OCI-LY3 (cell line): ENCODE results near the gene PCBD2.
"Not testable (repeated sequence)": the region's sequence is repeated elsewhere in the genome, so short reads cannot be mapped to it uniquely, and the experiment has no call there.

Source experiments
- H2AFZ ChIP-seq: fragments of 200-600, 300-600 bp; shearing (Covaris generic); 2 replicates; pipeline ENCODE4 v1.6.0; 2014; ENCODE audit warnings: antibody characterized with exemption, low read depth, low read length
- H3K27ac ChIP-seq: fragments of 200-600, 300-600 bp; sonication (generic); 2 replicates; pipeline ENCODE4 v1.5.1; 2014; ENCODE audit warnings: mild to moderate bottlenecking, low read length, moderate library complexity, mixed read lengths
- H3K27me3 ChIP-seq: fragments of 200-600, 300-600 bp; sonication (generic); 2 replicates; pipeline ENCODE4 v1.6.1; 2014; ENCODE audit warnings: low read depth, low read length, mixed read lengths
- H3K36me3 ChIP-seq: fragments of 200-600, 300-600 bp; sonication (generic); replicated peaks from 2 replicates; pipeline ENCODE3; 2014; ENCODE audit warnings: low read depth, low read length, mixed read lengths
- H3K4me1 ChIP-seq: fragments of 300-600, 200-600 bp; sonication (generic); 2 replicates; pipeline ENCODE4 v1.6.1; 2014; ENCODE audit warnings: low read length, mixed read lengths
- H3K4me2 ChIP-seq: fragments of 200-600, 300-600 bp; sonication (generic); 2 replicates; pipeline ENCODE4 v1.6.1; 2014; ENCODE audit warnings: low read length, mixed read lengths
- H3K4me3 ChIP-seq: fragments of 300-600, 200-600 bp; sonication (generic); 2 replicates; pipeline ENCODE4 v1.5.1; 2014; ENCODE audit warnings: antibody characterized with exemption, mild to moderate bottlenecking, low read length, moderate library complexity
- H3K79me2 ChIP-seq: fragments of 300-600, 200-600 bp; shearing (Covaris generic); 2 replicates; pipeline ENCODE4 v1.6.1; 2014; ENCODE audit warnings: mild to moderate bottlenecking, low read length, mixed read lengths
- H3K9ac ChIP-seq: fragments of 300-600, 200-600 bp; shearing (Covaris generic); 2 replicates; pipeline ENCODE4 v1.6.0; 2014; ENCODE audit warnings: mild to moderate bottlenecking, low read length, moderate library complexity
- H3K9me3 ChIP-seq: fragments of 200-600, 300-600 bp; shearing (Covaris generic); 2 replicates; pipeline ENCODE4 v1.6.1; 2014; ENCODE audit warnings: low read length, mixed read lengths; ENCODE audit not compliant: insufficient read depth
- H4K20me1 ChIP-seq: fragments of 200-600, 300-600 bp; sonication (generic); 2 replicates; pipeline ENCODE4 v1.6.1; 2016; ENCODE audit warnings: low read length, mixed read lengths; ENCODE audit not compliant: insufficient read depth
- EZH2phosphoT487 ChIP-seq: fragments of 200-600 bp; shearing (Covaris generic); IDR thresholded peaks from 2 replicates; pipeline ENCODE4 v1.6.1; 2018; ENCODE audit warnings: antibody characterized with exemption, mixed run types, low read depth
- TF ChIP-seq, protein P1 (sequence below): fragments of 200-600, 300-600 bp; sonication (generic); IDR thresholded peaks from 2 replicates; pipeline ENCODE4 v1.5.1; 2014; ENCODE audit warnings: antibody characterized with exemption, low read length, low read depth

Gene PCBD2

DNA sequence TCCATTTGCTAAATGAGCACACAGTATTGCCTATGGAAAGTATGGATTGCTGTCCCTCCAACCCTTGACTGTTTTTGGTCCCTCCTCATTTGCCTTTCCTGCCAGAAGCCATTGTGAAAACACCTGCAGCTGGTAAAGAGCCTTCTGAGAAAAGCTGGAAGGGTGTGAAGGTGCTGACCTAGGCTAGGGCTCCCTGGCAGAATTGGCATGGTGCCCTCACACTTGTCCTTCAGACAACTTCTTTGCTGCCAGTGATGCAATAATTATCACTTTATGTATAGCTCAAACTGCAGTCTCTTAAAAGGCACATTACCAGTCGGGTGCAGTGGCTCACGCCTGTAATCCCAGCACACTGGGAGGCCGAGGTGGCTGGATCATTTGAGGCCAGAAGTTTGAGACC, 26.5 kb upstream of the PCBD2 start:
- Histone ChIP-seq H3K4me3 (no peak overlapping the region), H3K79me2 (peaks cover 57% of the 10 kb centered on the region), H3K9me3 (no peaks in the 10 kb centered on the region), H4K20me1 (no peaks in the 10 kb centered on the region), H3K9ac (no peak overlapping the region), H2AFZ (no peak overlapping the region), H3K27me3 (no peaks in the 10 kb centered on the region), H3K36me3 (peaks cover 3% of the 10 kb centered on the region), H3K27ac (no peak overlapping the region), H3K4me1 (peaks cover 4% of the 10 kb centered on the region), H3K4me2 (no peak overlapping the region)
- TF ChIP-seq, protein P1, sequence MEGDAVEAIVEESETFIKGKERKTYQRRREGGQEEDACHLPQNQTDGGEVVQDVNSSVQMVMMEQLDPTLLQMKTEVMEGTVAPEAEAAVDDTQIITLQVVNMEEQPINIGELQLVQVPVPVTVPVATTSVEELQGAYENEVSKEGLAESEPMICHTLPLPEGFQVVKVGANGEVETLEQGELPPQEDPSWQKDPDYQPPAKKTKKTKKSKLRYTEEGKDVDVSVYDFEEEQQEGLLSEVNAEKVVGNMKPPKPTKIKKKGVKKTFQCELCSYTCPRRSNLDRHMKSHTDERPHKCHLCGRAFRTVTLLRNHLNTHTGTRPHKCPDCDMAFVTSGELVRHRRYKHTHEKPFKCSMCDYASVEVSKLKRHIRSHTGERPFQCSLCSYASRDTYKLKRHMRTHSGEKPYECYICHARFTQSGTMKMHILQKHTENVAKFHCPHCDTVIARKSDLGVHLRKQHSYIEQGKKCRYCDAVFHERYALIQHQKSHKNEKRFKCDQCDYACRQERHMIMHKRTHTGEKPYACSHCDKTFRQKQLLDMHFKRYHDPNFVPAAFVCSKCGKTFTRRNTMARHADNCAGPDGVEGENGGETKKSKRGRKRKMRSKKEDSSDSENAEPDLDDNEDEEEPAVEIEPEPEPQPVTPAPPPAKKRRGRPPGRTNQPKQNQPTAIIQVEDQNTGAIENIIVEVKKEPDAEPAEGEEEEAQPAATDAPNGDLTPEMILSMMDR: no peak
- no peak for TF ChIP-seq EZH2phosphoT487

DNA sequence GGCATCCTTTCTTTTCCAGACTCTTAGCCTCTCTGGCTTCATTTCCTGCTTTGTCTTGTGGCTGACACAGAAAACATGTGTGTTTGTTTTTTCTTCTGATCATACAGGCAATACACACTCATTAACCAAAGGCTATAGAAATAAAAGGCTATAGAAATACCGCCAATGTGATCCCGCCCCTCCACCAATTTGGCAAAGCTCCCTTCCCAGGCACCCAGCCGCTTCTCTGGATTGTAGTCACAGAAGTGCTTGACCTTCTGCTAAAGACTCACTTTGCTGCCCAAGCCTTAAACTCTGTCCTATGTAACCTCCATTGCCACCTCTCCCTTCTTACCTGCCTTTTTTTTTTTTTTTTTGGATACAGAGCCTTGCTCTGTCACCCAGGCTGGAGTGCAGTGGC, 25.5 kb upstream of the PCBD2 start:
- Histone ChIP-seq H3K27me3 (no peaks in the 10 kb centered on the region), H3K9me3 (no peaks in the 10 kb centered on the region), H3K4me3 (no peak overlapping the region), H3K36me3 (peaks cover 3% of the 10 kb centered on the region), H3K4me2 (no peak overlapping the region), H2AFZ (no peak overlapping the region), H3K4me1 (no peaks in the 10 kb centered on the region), H3K79me2 (peaks cover 54% of the 10 kb centered on the region), H3K27ac (no peak overlapping the region), H4K20me1 (no peaks in the 10 kb centered on the region), H3K9ac (no peak overlapping the region)
- TF ChIP-seq, protein P1: no peak
- no peak for TF ChIP-seq EZH2phosphoT487

DNA sequence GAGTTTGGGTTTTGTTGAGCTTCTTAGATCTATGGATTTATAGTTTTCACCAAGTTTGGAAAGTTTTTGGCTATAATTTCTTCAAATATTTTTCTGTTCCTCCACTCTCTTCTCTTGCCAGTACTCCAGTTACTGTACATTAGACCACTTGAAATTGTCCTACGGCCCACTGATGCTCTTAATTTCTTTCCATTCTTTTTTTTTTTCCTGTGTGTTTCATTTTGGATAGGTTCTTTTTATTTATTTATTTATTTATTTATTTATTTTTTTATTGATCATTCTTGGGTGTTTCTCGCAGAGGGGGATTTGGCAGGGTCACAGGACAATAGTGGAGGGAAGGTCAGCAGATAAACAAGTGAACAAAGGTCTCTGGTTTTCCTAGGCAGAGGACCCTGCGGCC, 24.0 kb upstream of the PCBD2 start:
- H3K36me3 ChIP-seq, H3K4me3 ChIP-seq, H3K9me3 ChIP-seq, H3K4me2 ChIP-seq, H2AFZ ChIP-seq, H4K20me1 ChIP-seq, H3K9ac ChIP-seq, H3K4me1 ChIP-seq, H3K27ac ChIP-seq, H3K27me3 ChIP-seq: not testable (repeated sequence)
- H3K79me2 ChIP-seq: peaks cover 50% of the 10 kb centered on the region

DNA sequence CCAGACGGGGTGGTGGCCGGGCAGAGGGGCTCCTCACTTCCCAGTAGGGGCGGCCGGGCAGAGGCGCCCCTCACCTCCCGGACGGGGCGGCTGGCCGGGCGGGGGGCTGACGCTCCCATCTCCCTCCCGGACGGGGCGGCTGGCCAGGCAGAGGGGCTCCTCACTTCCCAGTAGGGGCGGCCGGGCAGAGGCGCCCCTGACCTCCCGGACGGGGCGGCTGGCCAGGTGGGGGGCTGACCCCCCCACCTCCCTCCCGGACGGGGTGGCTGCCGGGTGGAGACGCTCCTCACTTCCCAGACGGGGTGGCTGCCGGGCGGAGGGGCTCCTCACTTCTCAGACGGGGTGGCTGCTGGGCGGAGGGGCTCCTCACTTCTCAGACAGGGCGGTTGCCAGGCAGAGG, 23.2 kb upstream of the PCBD2 start:
- H3K27ac ChIP-seq, H3K4me3 ChIP-seq, H3K4me1 ChIP-seq, H2AFZ ChIP-seq, H3K27me3 ChIP-seq, H4K20me1 ChIP-seq, H3K9me3 ChIP-seq, H3K4me2 ChIP-seq, H3K9ac ChIP-seq, H3K36me3 ChIP-seq: not testable (repeated sequence)
- peaks cover 50% of the 10 kb centered on the region for H3K79me2 ChIP-seq

DNA sequence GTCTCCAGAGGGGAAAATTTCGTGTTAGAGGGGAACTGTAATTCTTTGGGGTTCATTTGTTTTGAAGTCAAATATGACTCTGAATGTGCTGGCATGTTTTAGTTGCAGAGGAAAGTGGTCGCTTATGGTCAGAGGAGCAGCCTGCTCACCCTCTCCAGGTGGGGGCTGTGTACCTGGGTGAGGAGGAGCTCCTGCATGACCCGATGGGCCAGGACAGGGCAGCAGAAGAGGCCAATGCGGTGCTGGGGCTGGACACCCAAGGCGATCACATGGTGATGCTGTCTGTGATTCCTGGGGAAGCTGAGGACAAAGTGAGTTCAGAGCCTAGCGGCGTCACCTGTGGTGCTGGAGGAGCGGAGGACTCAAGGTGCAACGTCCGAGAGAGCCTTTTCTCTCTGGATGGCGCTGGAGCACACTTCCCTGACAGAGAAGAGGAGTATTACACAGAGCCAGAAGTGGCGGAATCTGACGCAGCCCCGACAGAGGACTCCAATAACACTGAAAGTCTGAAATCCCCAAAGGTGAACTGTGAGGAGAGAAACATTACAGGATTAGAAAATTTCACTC, 17.3 kb upstream of the PCBD2 start:
- no peak overlapping the region for H3K27ac ChIP-seq
- H3K27me3 ChIP-seq: no peaks in the 10 kb centered on the region
- no peak overlapping the region for H3K4me2 ChIP-seq
- H3K9me3 ChIP-seq: no peaks in the 10 kb centered on the region
- H3K9ac ChIP-seq: no peak overlapping the region
- peaks cover 7% of the 10 kb centered on the region; the same call in 1 of the 2 replicates for H4K20me1 ChIP-seq
- H3K4me3 ChIP-seq: no peak overlapping the region
- H3K4me1 ChIP-seq: no peaks in the 10 kb centered on the region
- H2AFZ ChIP-seq: no peak overlapping the region
- peaks cover 3% of the 10 kb centered on the region for H3K36me3 ChIP-seq
- H3K79me2 ChIP-seq: peaks cover 19% of the 10 kb centered on the region
- no peak for TF ChIP-seq EZH2phosphoT487
- TF ChIP-seq, protein P1: no peak
